Measurements from ENCODE around the gene ZNF32. TPM values are rescaled to one million over a fixed set of nuclear protein-coding genes. Genes with fewer than 3 reads are reported as not detected.

The ZNF32 gene
- total and polyA plus RNA-seq, 2 of the 8 experiments (the other 6 are each of a cell fraction or from before 2014, with no cell fraction given), result 17.2 to 22.5 TPM

- TF ChIP-seq NANOG (IDR thresholded peaks at IDR 0.05; ENCODE audit: insufficient read depth, low read depth, low read length, poor library complexity, severe bottlenecking) (no peak), POLR2AphosphoS5 (IDR thresholded peaks at IDR 0.05; ENCODE audit: low read depth, low read length) (peak; percentile 70; the same call in 1 of the 2 replicates), CREB1 (IDR thresholded peaks at IDR 0.05) (peak; percentile 26; the same call in 1 of the 2 replicates), MAX (IDR thresholded peaks at IDR 0.05) (peak; percentile 63; the same call in 1 of the 2 replicates), TAF7 (optimal IDR thresholded peaks at IDR 0.05; ENCODE audit: borderline replicate concordance, low read depth, low read length) (peak; percentile 45), KDM1A (IDR thresholded peaks at IDR 0.05; ENCODE audit: borderline replicate concordance, low read length) (0 out of 2 replicates have a peak, but pooled peaks have one; percentile 11), CTBP2 (IDR thresholded peaks at IDR 0.05; ENCODE audit: borderline replicate concordance, insufficient read depth, insufficient read length, low read length) (peak; percentile 24), SIN3A (conservative IDR thresholded peaks at IDR 0.05 in 1 of 2, IDR thresholded peaks at IDR 0.05 in 1 of 2; ENCODE audit: low read depth in 1 of 2, low read length in 2 of 2) (peak in 1 of 2 experiments; percentile 69; a peak in 1 of 4 replicates), SIX5 (IDR thresholded peaks at IDR 0.05; ENCODE audit: low read depth, low read length) (peak; percentile 93), ASH2L (IDR thresholded peaks at IDR 0.05; ENCODE audit: low read length) (peak; percentile 61), TAF1 (IDR thresholded peaks at IDR 0.05; ENCODE audit: low read depth, low read length) (peak; percentile 76), JUN (IDR thresholded peaks at IDR 0.05; ENCODE audit: low read depth, low read length) (no peak)
These were observed at the start of gene ZNF32 (continued) for GRCh38 chr10:43648398-43649184.
